Sigmoid colon (tissue), 7 donors: ENCODE data around the gene FARP2. TPM values are rescaled to one million over a fixed set of nuclear protein-coding genes. Genes with fewer than 3 reads are reported as not detected.

Experiments used
- DNase-seq: peaks from one replicate; pipeline ENCODE4 v3.0.0-alpha.2; 2019
- H3K27ac ChIP-seq, 4 donors: fragments of 200-600 bp; sonication (generic); one replicate each; pipeline ENCODE4 v1.5.1; 2016 to 2019; ENCODE audit warnings: mild to moderate bottlenecking in 1 of 4
- H3K27me3 ChIP-seq, 3 donors: fragments of 200-600 bp; sonication (generic); one replicate each; pipeline ENCODE4 v1.5.1; 2019; ENCODE audit warnings: mild to moderate bottlenecking in 1 of 3
- H3K36me3 ChIP-seq, 4 donors: fragments of 200-600 bp; sonication (generic); one replicate each; pipeline ENCODE4 v1.5.1; 2016 to 2019
- H3K4me1 ChIP-seq, 4 donors: fragments of 200-600 bp; sonication (generic); one replicate each; pipeline ENCODE4 v1.5.1; 2017 to 2019
- H3K4me3 ChIP-seq, 4 donors: fragments of 200-600 bp; sonication (generic); one replicate each; pipeline ENCODE4 v1.5.1; 2017 to 2019; ENCODE audit warnings: mild to moderate bottlenecking in 2 of 4, moderate library complexity in 1 of 4
- H3K9me3 ChIP-seq, 4 donors: fragments of 200-600 bp in 3 of 4; sonication (generic) in 3 of 4; one replicate each; pipeline versions ENCODE4 v1.5.1 to v1.6.1; 2013 to 2019
- CTCF ChIP-seq, 4 experiments: fragments of 450-650 bp in 3 of 4; fragments of 200-600 bp in 1 of 4; IDR thresholded peaks; one replicate each; pipeline ENCODE4 v1.5.1; 2016 to 2019; ENCODE audit warnings: antibody characterized with exemption in 4 of 4, mild to moderate bottlenecking in 3 of 4, moderate library complexity in 2 of 4
- EP300 ChIP-seq, 4 donors: sonication (generic); formaldehyde crosslinking; IDR thresholded peaks; one replicate each; pipeline ENCODE4 v1.6.1; 2017; ENCODE audit warnings: antibody characterized with exemption in 4 of 4
- POLR2A ChIP-seq, 2 donors: fragments of 450-650 bp; IDR thresholded peaks; one replicate each; pipeline ENCODE4 v1.6.1; 2016; ENCODE audit warnings: antibody characterized with exemption in 2 of 2, mild to moderate bottlenecking in 2 of 2, moderate library complexity in 2 of 2
- POLR2AphosphoS5 ChIP-seq, 4 donors: sonication (generic); formaldehyde crosslinking; IDR thresholded peaks; one replicate each; pipeline ENCODE4 v1.6.1; 2017; ENCODE audit warnings: antibody characterized with exemption in 4 of 4
- WGBS, 2 donors: extraction: QIAGEN DNeasy Blood & Tissue Kit; methylation state at CpG; one replicate each; pipeline ENCODE4 v1.1.7; 2013; 5-methylcytosine and 5-hydroxymethylcytosine counted together
- intact Hi-C: fragments of 100-400 bp; cut with DNase I; formaldehyde crosslinking; loops from one replicate; pipeline ENCODE4 v1.15.1; 2023
- polyA plus RNA-seq, 3 donors: library from polyadenylated mRNA; stranded (reverse); fragments of 200-250 nt; gene quantifications; one replicate each; pipeline ENCODE4 v1.2.3, GENCODE V29; 2013
- total RNA-seq, 4 donors: library from RNA; depleted of rRNA; stranded (reverse); fragments of >200 nt; gene quantifications; one replicate each; pipeline ENCODE4 v1.1.0, GENCODE V29; 2016
- donor health status: healthy with polysubstance abuse.
- donor health status: Bipolar disorder and iron deficiency.
- donor health status: healthy.

FARP2 gene
- total and polyA plus RNA-seq, 7 donors, result 19.3 to 41.6 (median 28.5) TPM

GRCh38 chr2:241532168-241532567, 176.1 kb downstream of the FARP2 start:
- DNase-seq, result no peak
- H3K36me3 ChIP-seq, result no peaks in the 10 kb centered on the region
- TF ChIP-seq POLR2AphosphoS5 (IDR thresholded peaks at IDR 0.05), result no peak
- no peaks in the 10 kb centered on the region for H3K9me3 ChIP-seq
- 75 to 90% methylated on average over 8 of the region's 8 CpGs for WGBS, 2 donors
- H3K27me3 ChIP-seq, result no peaks in the 10 kb centered on the region
- intact Hi-C loops, result no loop called here
- no peak overlapping the region for H3K4me3 ChIP-seq
- H3K27ac ChIP-seq, result no peak overlapping the region
- no peaks in the 10 kb centered on the region for H3K4me1 ChIP-seq

GRCh38 chr2:241532733-241533601, 176.9 kb downstream of the FARP2 start:
- Histone ChIP-seq H3K4me3 (no peak overlapping the region), H3K36me3 (no peaks in the 10 kb centered on the region), H3K27me3 (peaks cover 0 to 5% (median 0%) of the 10 kb centered on the region in 3 donors), H3K4me1 (no peaks in the 10 kb centered on the region), H3K9me3 (no peaks in the 10 kb centered on the region), H3K27ac (no peak overlapping the region)
- intact Hi-C loops, result no loop called here
- TF ChIP-seq CTCF (IDR thresholded peaks at IDR 0.05) (no peak), POLR2AphosphoS5 (IDR thresholded peaks at IDR 0.05) (no peak), POLR2A (IDR thresholded peaks at IDR 0.05) (no peak), EP300 (IDR thresholded peaks at IDR 0.05) (no peak)
- WGBS, 2 donors, result 86 to 88% methylated on average over 26 of the region's 26 CpGs
- no peak for DNase-seq

GRCh38 chr2:241534293-241534692, 178.2 kb downstream of the FARP2 start:
- TF ChIP-seq CTCF (IDR thresholded peaks at IDR 0.05), result no peak
- no peak for TF ChIP-seq POLR2A (IDR thresholded peaks at IDR 0.05)
- no peak for TF ChIP-seq POLR2AphosphoS5 (IDR thresholded peaks at IDR 0.05)
- TF ChIP-seq EP300 (IDR thresholded peaks at IDR 0.05), result no peak
- 82 to 90% methylated on average over 7 of the region's 7 CpGs for WGBS, 2 donors
- H3K27ac ChIP-seq, result no peak overlapping the region
- H3K27me3 ChIP-seq, result peaks cover 0 to 5% (median 0%) of the 10 kb centered on the region in 3 donors
- H3K36me3 ChIP-seq, result no peaks in the 10 kb centered on the region
- H3K4me1 ChIP-seq, result no peaks in the 10 kb centered on the region
- intact Hi-C loops, result no loop called here
- no peaks in the 10 kb centered on the region for H3K9me3 ChIP-seq
- H3K4me3 ChIP-seq, result no peak overlapping the region
- DNase-seq, result no peak

- Histone ChIP-seq H3K27me3 (peaks cover 0 to 5% (median 0%) of the 10 kb centered on the region in 3 donors), H3K4me3 (no peak overlapping the region), H3K9me3 (no peaks in the 10 kb centered on the region), H3K4me1 (no peaks in the 10 kb centered on the region), H3K27ac (no peak overlapping the region), H3K36me3 (no peaks in the 10 kb centered on the region)
- intact Hi-C loops, result no loop called here
- no peak for DNase-seq
- WGBS, 2 donors, result 81 to 85% methylated on average over 17 of the region's 17 CpGs
- TF ChIP-seq CTCF (IDR thresholded peaks at IDR 0.05) (no peak), EP300 (IDR thresholded peaks at IDR 0.05) (no peak), POLR2AphosphoS5 (IDR thresholded peaks at IDR 0.05) (no peak)
Observed at GRCh38 chr2:241534701-241535375, 178.8 kb downstream of the FARP2 start.

- H3K4me1 ChIP-seq, result peaks cover 0 to 9% (median 6%) of the 10 kb centered on the region in 4 donors
- no peak for TF ChIP-seq CTCF (IDR thresholded peaks at IDR 0.05)
- TF ChIP-seq EP300 (IDR thresholded peaks at IDR 0.05), result no peak
- no peak for TF ChIP-seq POLR2AphosphoS5 (IDR thresholded peaks at IDR 0.05)
- no peak for TF ChIP-seq POLR2A (IDR thresholded peaks at IDR 0.05)
- no peaks in the 10 kb centered on the region for H3K36me3 ChIP-seq
- H3K9me3 ChIP-seq, result no peaks in the 10 kb centered on the region
- no peak for DNase-seq
- 55 to 67% methylated on average over 13 of the region's 13 CpGs for WGBS, 2 donors
- intact Hi-C loops, result no loop called here
- H3K4me3 ChIP-seq, result no peak overlapping the region
- no peak overlapping the region for H3K27ac ChIP-seq
- H3K27me3 ChIP-seq, result peaks cover 3 to 17% (median 6%) of the 10 kb centered on the region in 3 donors
Observed at GRCh38 chr2:241535871-241536655, 180.0 kb downstream of the FARP2 start.
